Lower leg skin (tissue), 3 donors: ENCODE results near the gene STUB1.

Experiments
- CTCF ChIP-seq, 3 donors: fragments of 450-650 bp; IDR thresholded peaks; one replicate each; pipeline ENCODE4 v1.5.1; 2016; ENCODE audit warnings: antibody characterized with exemption in 3 of 3, mild to moderate bottlenecking in 3 of 3, moderate library complexity in 2 of 3
- POLR2A ChIP-seq, 2 donors: fragments of 450-650 bp; IDR thresholded peaks; one replicate each; pipeline ENCODE4 v1.6.1; 2016 to 2017; ENCODE audit warnings: antibody characterized with exemption in 2 of 2, mild to moderate bottlenecking in 1 of 2, moderate library complexity in 1 of 2

GRCh38 chr16:725041-725376 lies 44.8 kb downstream of the STUB1 start:
- TF ChIP-seq CTCF (IDR thresholded peaks at IDR 0.05) (no peak), POLR2A (IDR thresholded peaks at IDR 0.05) (no peak)
